Activated CD8-positive, alpha-beta memory T cell treated with anti-CD3 and anti-CD28 coated beads, Interleukin-2, amount 10 ng/mL, durations not matched to agents 7 days and 5 days (primary cell): Measurements from ENCODE around the gene ARMCX4. TPM values are rescaled to one million over a fixed set of nuclear protein-coding genes. Genes with fewer than 3 reads are reported as not detected.
"Not testable (repeated sequence)": the region's sequence is repeated elsewhere in the genome, so short reads cannot be mapped to it uniquely, and the experiment has no call there.

Experiments
- ATAC-seq: fragments of 150-1000 bp; cut with Tn5 transposase; one replicate; pipeline ENCODE4 v1.10.0; 2021; ENCODE audit warnings: moderate library complexity
- CTCF ChIA-PET: fragments of 350-600 bp; sonication (Branson Sonifier 250); formaldehyde crosslinking; loops from one replicate; lab custom pipeline; 2021; ENCODE audit warnings: antibody characterized with exemption; lab: Charles Lee
- DNase-seq: peaks from one replicate; pipeline ENCODE4 v3.0.0-alpha.2; 2020
- H3K27ac Mint-ChIP-seq: one replicate; pipeline ENCODE4 v1.8.0; 2021; ENCODE audit warnings: mild to moderate bottlenecking, mixed read lengths
- H3K27me3 Mint-ChIP-seq: one replicate; pipeline ENCODE4 v1.8.0; 2021; ENCODE audit warnings: mixed read lengths
- H3K36me3 Mint-ChIP-seq: one replicate; pipeline ENCODE4 v1.8.0; 2021; ENCODE audit warnings: mild to moderate bottlenecking, mixed read lengths
- H3K4me1 Mint-ChIP-seq: one replicate; pipeline ENCODE4 v1.8.0; 2021; ENCODE audit warnings: mixed read lengths
- H3K4me3 Mint-ChIP-seq: one replicate; pipeline ENCODE4 v1.8.0; 2021; ENCODE audit warnings: mild to moderate bottlenecking, moderate library complexity, mixed read lengths
- H3K9me3 Mint-ChIP-seq: one replicate; pipeline ENCODE4 v1.8.0; 2022; ENCODE audit warnings: low read depth, mixed read lengths
- total RNA-seq, 2 experiments: library from RNA; stranded (reverse); gene quantifications; one replicate each; pipeline ENCODE4 v1.2.3, GENCODE V29; 2021

Gene ARMCX4
- total RNA-seq, 2 experiments from 2014 or later = 1.8 to 2.4 TPM

- Mint-ChIP-seq H3K27ac (no peak overlapping the region), H3K9me3 (no peaks in the 10 kb centered on the region), H3K36me3 (no peaks in the 10 kb centered on the region), H3K4me3 (no peak overlapping the region), H3K27me3 (no peaks in the 10 kb centered on the region), H3K4me1 (no peaks in the 10 kb centered on the region)
- ATAC-seq (no peak), DNase-seq (no peak)
- CTCF ChIA-PET = no interaction called here
Observed at GRCh38 chrX:101493225-101493624, 8.0 kb downstream of the ARMCX4 start.

GRCh38 chrX:101502929-101503328 lies 17.7 kb downstream of the ARMCX4 start:
- H3K9me3 Mint-ChIP-seq, ATAC-seq, H3K4me1 Mint-ChIP-seq, DNase-seq, CTCF ChIA-PET, H3K4me3 Mint-ChIP-seq, H3K27me3 Mint-ChIP-seq, H3K27ac Mint-ChIP-seq, H3K36me3 Mint-ChIP-seq: not testable (repeated sequence)

GRCh38 chrX:101507372-101507771 lies 22.1 kb downstream of the ARMCX4 start:
- no peaks in the 10 kb centered on the region for H3K4me1 Mint-ChIP-seq
- H3K4me3 Mint-ChIP-seq = no peak overlapping the region
- CTCF ChIA-PET = no interaction called here
- H3K27me3 Mint-ChIP-seq = no peaks in the 10 kb centered on the region
- H3K27ac Mint-ChIP-seq = no peak overlapping the region
- DNase-seq = no peak
- ATAC-seq = no peak
- no peaks in the 10 kb centered on the region for H3K9me3 Mint-ChIP-seq
- H3K36me3 Mint-ChIP-seq = no peaks in the 10 kb centered on the region

- ATAC-seq = no peak
- Mint-ChIP-seq H3K9me3 (no peaks in the 10 kb centered on the region), H3K27ac (no peak overlapping the region), H3K27me3 (no peaks in the 10 kb centered on the region), H3K4me3 (no peak overlapping the region), H3K36me3 (no peaks in the 10 kb centered on the region), H3K4me1 (no peaks in the 10 kb centered on the region)
- CTCF ChIA-PET = no interaction called here
- no peak for DNase-seq
Observed at GRCh38 chrX:101507986-101508385, 22.7 kb downstream of the ARMCX4 start.

- H3K36me3 Mint-ChIP-seq = no peaks in the 10 kb centered on the region
- H3K4me1 Mint-ChIP-seq = no peaks in the 10 kb centered on the region
- H3K9me3 Mint-ChIP-seq = no peaks in the 10 kb centered on the region
- CTCF ChIA-PET = no interaction called here
- no peak overlapping the region for H3K27ac Mint-ChIP-seq
- ATAC-seq = no peak
- H3K4me3 Mint-ChIP-seq = no peak overlapping the region
- H3K27me3 Mint-ChIP-seq = no peaks in the 10 kb centered on the region
- DNase-seq = no peak
Observed at GRCh38 chrX:101530944-101531343, 45.7 kb downstream of the ARMCX4 start.

Other genes with a start within 250 kb of the ARMCX4 start
- under 1 TPM in 1 of 2 experiments, not detected in 1; 0.15 TPM for gene TAF7L, start 194.1 kb upstream of the ARMCX4 start, total RNA-seq
- gene TIMM8A, start 136.7 kb upstream of the ARMCX4 start, total RNA-seq = 10 to 100 TPM; 16.7 to 23.6 TPM
- under 1 TPM; 0.14 to 0.41 TPM for gene BTK, start 99.3 kb upstream of the ARMCX4 start, total RNA-seq
- gene RPL36A, start 94.4 kb upstream of the ARMCX4 start, total RNA-seq = 100 to 1,000 TPM; 178 to 225 TPM
- gene GLA, start 77.5 kb upstream of the ARMCX4 start, total RNA-seq = 10 to 100 TPM; 40.2 to 60.4 TPM
- gene HNRNPH2, start 77.2 kb upstream of the ARMCX4 start, total RNA-seq = 10 to 100 TPM; 30.7 to 31.2 TPM
- under 1 TPM; 0.20 to 0.26 TPM for gene ARMCX1, start 65.1 kb downstream of the ARMCX4 start, total RNA-seq
- gene ARMCX6, start 132.5 kb downstream of the ARMCX4 start, total RNA-seq = 10 to 100 TPM; 32.9 to 43.0 TPM
- gene ARMCX3, start 137.7 kb downstream of the ARMCX4 start, total RNA-seq = 10 to 100 TPM; 22.7 to 25.7 TPM
- gene ARMCX2, start 174.4 kb downstream of the ARMCX4 start, total RNA-seq = 1 to 10 TPM; 2.8 to 6.4 TPM